Measurements from ENCODE around the gene SGSM2. TPM values are rescaled to one million over a fixed set of nuclear protein-coding genes. Genes with fewer than 3 reads are reported as not detected.

Gene SGSM2
- total RNA-seq, 6 experiments from 2014 or later: 22.4 to 28.2 (median 26.1) TPM

GRCh38 chr17:2297023-2297422, 40.3 kb upstream of the SGSM2 start:
- H3K27me3 Mint-ChIP-seq (ENCODE audit: insufficient read depth): no peaks in the 10 kb centered on the region; the same call in 1 of the 2 replicates
- DNase-seq: no peak
- TF ChIP-seq, protein P1, sequence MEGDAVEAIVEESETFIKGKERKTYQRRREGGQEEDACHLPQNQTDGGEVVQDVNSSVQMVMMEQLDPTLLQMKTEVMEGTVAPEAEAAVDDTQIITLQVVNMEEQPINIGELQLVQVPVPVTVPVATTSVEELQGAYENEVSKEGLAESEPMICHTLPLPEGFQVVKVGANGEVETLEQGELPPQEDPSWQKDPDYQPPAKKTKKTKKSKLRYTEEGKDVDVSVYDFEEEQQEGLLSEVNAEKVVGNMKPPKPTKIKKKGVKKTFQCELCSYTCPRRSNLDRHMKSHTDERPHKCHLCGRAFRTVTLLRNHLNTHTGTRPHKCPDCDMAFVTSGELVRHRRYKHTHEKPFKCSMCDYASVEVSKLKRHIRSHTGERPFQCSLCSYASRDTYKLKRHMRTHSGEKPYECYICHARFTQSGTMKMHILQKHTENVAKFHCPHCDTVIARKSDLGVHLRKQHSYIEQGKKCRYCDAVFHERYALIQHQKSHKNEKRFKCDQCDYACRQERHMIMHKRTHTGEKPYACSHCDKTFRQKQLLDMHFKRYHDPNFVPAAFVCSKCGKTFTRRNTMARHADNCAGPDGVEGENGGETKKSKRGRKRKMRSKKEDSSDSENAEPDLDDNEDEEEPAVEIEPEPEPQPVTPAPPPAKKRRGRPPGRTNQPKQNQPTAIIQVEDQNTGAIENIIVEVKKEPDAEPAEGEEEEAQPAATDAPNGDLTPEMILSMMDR (IDR thresholded peaks at IDR 0.05): no peak
- no peak overlapping the region for H3K4me3 Mint-ChIP-seq
- H3K9me3 Mint-ChIP-seq: no peaks in the 10 kb centered on the region
- H3K36me3 Mint-ChIP-seq (ENCODE audit: low read depth): peaks cover 57% of the 10 kb centered on the region
- no peak overlapping the region for H3K27ac Mint-ChIP-seq
- H3K4me1 Mint-ChIP-seq (ENCODE audit: low read depth): peaks cover 44% of the 10 kb centered on the region

DNA sequence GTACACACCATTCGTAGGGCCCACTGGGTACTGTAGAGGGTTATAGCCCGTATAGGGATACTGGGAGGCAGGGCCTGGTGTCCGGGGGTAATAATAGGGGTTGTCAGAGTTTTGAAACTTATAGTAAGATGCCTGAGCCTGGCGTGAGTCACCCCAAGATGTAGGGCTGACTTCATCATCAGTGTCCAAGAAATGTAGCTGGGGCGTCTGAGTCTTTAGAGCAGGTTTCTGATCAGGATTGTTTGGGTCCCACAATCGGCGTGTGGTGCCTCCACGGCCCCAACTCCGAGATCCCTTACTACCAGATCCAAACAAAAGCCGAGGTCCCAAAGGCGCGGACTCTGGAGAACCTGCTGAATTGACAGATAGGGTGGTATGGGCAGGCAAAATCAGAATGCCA, 38.2 kb upstream of the SGSM2 start:
- Mint-ChIP-seq H3K36me3 (ENCODE audit: low read depth) (peaks cover 52% of the 10 kb centered on the region), H3K4me3 (no peak overlapping the region), H3K27me3 (ENCODE audit: insufficient read depth) (no peaks in the 10 kb centered on the region; the same call in 1 of the 2 replicates), H3K4me1 (ENCODE audit: low read depth) (peaks cover 38% of the 10 kb centered on the region), H3K9me3 (no peaks in the 10 kb centered on the region), H3K27ac (no peak overlapping the region)
- TF ChIP-seq, protein P1 (IDR thresholded peaks at IDR 0.05): no peak
- DNase-seq: no peak

DNA sequence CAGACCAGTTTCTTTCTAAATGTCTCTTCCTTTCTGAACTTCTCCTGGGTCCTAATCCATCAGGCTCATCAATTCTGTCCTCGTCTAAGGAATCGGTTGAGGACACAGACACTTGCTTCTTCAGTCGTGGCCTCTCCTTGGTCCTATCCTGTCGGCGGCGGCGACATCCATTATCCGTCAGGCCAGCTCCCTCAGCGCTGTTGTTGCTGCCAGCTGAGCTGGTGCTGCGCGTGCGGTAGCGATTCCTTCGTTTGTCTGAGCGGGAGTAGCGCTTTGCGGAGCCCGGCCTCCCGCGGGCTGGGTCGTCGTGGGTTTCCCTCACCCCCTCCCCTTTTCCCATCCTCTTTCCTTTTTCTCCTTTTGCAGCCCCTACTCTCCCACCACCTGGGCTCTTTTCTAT, 37.5 kb upstream of the SGSM2 start:
- H3K27ac Mint-ChIP-seq: no peak overlapping the region
- peaks cover 48% of the 10 kb centered on the region for H3K36me3 Mint-ChIP-seq (ENCODE audit: low read depth)
- TF ChIP-seq, protein P1 (IDR thresholded peaks at IDR 0.05): no peak
- H3K27me3 Mint-ChIP-seq (ENCODE audit: insufficient read depth): no peaks in the 10 kb centered on the region; the same call in 1 of the 2 replicates
- peaks cover 33% of the 10 kb centered on the region for H3K4me1 Mint-ChIP-seq (ENCODE audit: low read depth)
- H3K9me3 Mint-ChIP-seq: no peaks in the 10 kb centered on the region
- DNase-seq: no peak
- H3K4me3 Mint-ChIP-seq: no peak overlapping the region

- H3K9me3 Mint-ChIP-seq: no peaks in the 10 kb centered on the region
- TF ChIP-seq, protein P1 (IDR thresholded peaks at IDR 0.05): no peak
- H3K4me3 Mint-ChIP-seq: peak overlapping the region; percentile 95
- no peaks in the 10 kb centered on the region; the same call in 1 of the 2 replicates for H3K27me3 Mint-ChIP-seq (ENCODE audit: insufficient read depth)
- H3K27ac Mint-ChIP-seq: peak overlapping the region; percentile 83
- H3K4me1 Mint-ChIP-seq (ENCODE audit: low read depth): peaks cover 34% of the 10 kb centered on the region
- H3K36me3 Mint-ChIP-seq (ENCODE audit: low read depth): peaks cover 36% of the 10 kb centered on the region
- no peak for DNase-seq
Measured at GRCh38 chr17:2302778-2303203, 34.5 kb upstream of the SGSM2 start.

GRCh38 chr17:2303204-2304188, 33.8 kb upstream of the SGSM2 start, which contains the start of the genes SMG6 and SRR:
SMG6 (minus strand) TSS chr17:2303785; CDS start chr17:2303720, 65 bp downstream.
SRR (plus strand) TSS chr17:2303950; CDS start chr17:2315561, 11,611 bp downstream.
- peak; percentile 82 for DNase-seq
- TF ChIP-seq, protein P1 (IDR thresholded peaks at IDR 0.05): no peak
- Mint-ChIP-seq H3K4me3 (peak within 1 kb of the TSS; percentile 95), H3K27me3 (ENCODE audit: insufficient read depth) (no peaks in the 10 kb centered on the region; the same call in 1 of the 2 replicates), H3K4me1 (ENCODE audit: low read depth) (peaks cover 34% of the 10 kb centered on the region), H3K27ac (peak within 1 kb of the TSS; percentile 83), H3K9me3 (no peaks in the 10 kb centered on the region), H3K36me3 (ENCODE audit: low read depth) (peaks cover 33% of the 10 kb centered on the region)
